Epithelial cell of proximal tubule (primary cell): Measurements from ENCODE around the gene RAB8A. TPM values are rescaled to one million over a fixed set of nuclear protein-coding genes. Genes with fewer than 3 reads are reported as not detected.

Experiments used
- DNase-seq: peaks from one replicate; pipeline ENCODE4 v3.0.0-alpha.2; 2011; ENCODE audit warnings: low read depth
- H3K4me3 ChIP-seq: 2 replicates; pipeline ENCODE4 v1.5.1; 2011; ENCODE audit warnings: low read depth, mild to moderate bottlenecking, low read length
- CTCF ChIP-seq: conservative IDR thresholded peaks from 2 replicates; pipeline ENCODE4 v1.5.1; 2012; ENCODE audit warnings: low read depth, mild to moderate bottlenecking, low read length
- total RNA-seq: library from RNA; depleted of rRNA; stranded (reverse); fragments of >200 nt; gene quantifications from 2 replicates; pipeline ENCODE4 v1.2.3, GENCODE V29; 2015

RAB8A gene
- total RNA-seq, 1 donor from 2014 or later, result 62.4 TPM

DNA sequence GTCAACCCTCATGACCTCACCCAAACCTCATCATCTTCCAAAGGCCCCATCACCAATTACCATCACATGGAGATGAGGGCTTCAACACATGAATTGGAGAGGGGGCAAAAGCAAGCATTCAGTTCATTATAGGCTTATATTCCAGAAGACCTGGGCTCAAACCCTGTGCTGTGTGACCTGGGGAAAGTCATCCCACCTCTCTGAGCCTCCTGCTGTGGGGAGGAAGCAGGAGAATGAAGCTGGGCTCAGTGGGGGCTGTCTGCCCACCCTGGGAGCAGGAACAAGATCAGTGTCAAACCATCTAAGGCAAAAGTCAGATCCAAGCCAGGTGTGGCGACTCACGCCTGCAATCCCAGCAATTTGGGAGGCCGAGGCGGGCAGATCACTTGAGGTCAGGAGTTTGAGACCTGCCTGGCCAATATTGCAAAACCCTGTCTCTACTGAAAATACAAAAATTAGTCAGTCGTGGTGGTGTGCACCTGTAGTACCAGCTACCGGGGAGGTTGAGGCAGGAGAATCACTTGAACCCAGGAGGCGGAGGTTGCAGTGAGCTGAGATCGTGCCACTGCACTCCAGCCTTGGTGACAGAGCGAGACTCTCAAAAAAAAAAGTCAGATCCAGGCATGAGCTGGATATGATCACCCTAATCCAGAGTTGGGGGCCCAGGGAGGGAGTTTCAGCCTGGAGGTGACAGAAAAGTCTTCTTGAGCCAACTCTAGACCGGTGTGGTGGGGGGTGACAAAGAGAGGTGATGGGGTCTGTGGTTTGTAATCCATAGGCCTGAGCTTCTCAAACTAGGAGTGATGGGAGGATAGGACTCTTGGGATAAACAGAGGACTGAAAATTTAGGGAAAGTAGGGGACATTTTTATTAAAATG is 37.0 kb upstream of the RAB8A start:
- H3K4me3 ChIP-seq, result no peak overlapping the region
- TF ChIP-seq CTCF, result no peak
- no peak for DNase-seq

- TF ChIP-seq CTCF, result no peak
- peak overlapping the region; percentile 72 for H3K4me3 ChIP-seq
- no peak for DNase-seq
These were observed 36.1 kb upstream of the RAB8A start for GRCh38 chr19:16075430-16076153.

GRCh38 chr19:16076154-16076957 is 35.3 kb upstream of the RAB8A start, which contains the start of gene TPM4:
TPM4 (plus strand) TSS chr19:16076495; CDS start chr19:16076566, 71 bp downstream.
- TF ChIP-seq CTCF, result no peak
- no peak for DNase-seq
- H3K4me3 ChIP-seq, result peak within 1 kb of the TSS; percentile 72

- no peak for DNase-seq
- TF ChIP-seq CTCF, result no peak
- peak overlapping the region; percentile 72 for H3K4me3 ChIP-seq
These were observed 34.6 kb upstream of the RAB8A start for GRCh38 chr19:16076958-16077611.

DNA sequence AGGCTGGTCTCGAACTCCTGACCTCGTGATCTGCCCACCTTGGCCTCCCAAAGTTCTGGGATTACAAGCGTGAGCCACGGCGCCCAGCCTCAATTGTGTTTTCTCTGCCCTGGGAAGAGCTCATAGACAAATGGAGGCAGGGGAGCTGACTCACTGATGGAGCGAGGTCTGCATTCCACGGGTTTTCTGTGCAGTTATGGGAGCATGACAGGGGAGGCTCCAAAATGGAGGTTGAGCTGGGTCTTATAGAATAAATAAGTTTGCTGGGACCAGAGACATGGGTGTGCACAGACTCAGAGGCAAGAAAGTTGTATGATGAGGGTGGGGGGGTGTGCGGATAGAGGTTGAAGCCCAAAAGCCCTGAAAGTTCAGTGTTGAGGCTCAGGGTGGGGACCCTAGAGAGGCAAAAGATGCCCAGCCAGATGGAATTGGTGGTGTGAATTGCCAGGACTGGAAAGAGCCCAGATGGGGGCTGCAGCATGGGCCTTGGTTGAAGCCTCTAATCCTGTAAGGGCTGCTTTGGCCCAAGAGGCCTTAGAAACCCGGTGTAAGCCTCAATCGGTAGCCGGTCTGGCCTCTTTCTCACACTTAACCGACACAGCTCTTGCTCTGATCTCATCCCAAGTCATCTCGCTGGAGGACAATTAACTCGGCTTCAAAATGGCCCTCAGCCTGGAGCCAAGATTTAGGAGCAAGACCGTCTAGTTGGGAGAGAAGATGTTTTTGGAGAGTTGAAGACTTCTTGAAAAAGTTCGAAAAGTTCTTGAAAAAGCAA is 33.5 kb upstream of the RAB8A start:
- H3K4me3 ChIP-seq, result peak overlapping the region; percentile 72
- TF ChIP-seq CTCF, result no peak
- DNase-seq, result no peak
